ENCODE results near the gene RBM43. TPM values are rescaled to one million over a fixed set of nuclear protein-coding genes. Genes with fewer than 3 reads are reported as not detected.

Gene RBM43
- total RNA-seq, 1 donor = 13.3 TPM

GRCh38 chr2:151282401-151282800, 20.7 kb upstream of the RBM43 start:
- Histone ChIP-seq H3K9me3 (ENCODE audit: low read depth, low read length) (no peaks in the 10 kb centered on the region), H3K4me3 (ENCODE audit: low read length) (no peak overlapping the region), H3K4me1 (ENCODE audit: insufficient read depth, low read length) (peaks cover 16% of the 10 kb centered on the region), H3K27me3 (ENCODE audit: insufficient read depth, low read length) (no peaks in the 10 kb centered on the region)

- H3K27me3 ChIP-seq (ENCODE audit: insufficient read depth, low read length) = no peaks in the 10 kb centered on the region
- no peaks in the 10 kb centered on the region for H3K9me3 ChIP-seq (ENCODE audit: low read depth, low read length)
- no peaks in the 10 kb centered on the region for H3K4me1 ChIP-seq (ENCODE audit: insufficient read depth, low read length)
- H3K4me3 ChIP-seq (ENCODE audit: low read length) = no peak overlapping the region
Measured at GRCh38 chr2:151280271-151280670, 18.6 kb upstream of the RBM43 start.

GRCh38 chr2:151278487-151278886, 16.8 kb upstream of the RBM43 start:
- H3K4me1 ChIP-seq (ENCODE audit: insufficient read depth, low read length) = no peaks in the 10 kb centered on the region
- no peak overlapping the region for H3K4me3 ChIP-seq (ENCODE audit: low read length)
- no peaks in the 10 kb centered on the region for H3K9me3 ChIP-seq (ENCODE audit: low read depth, low read length)
- H3K27me3 ChIP-seq (ENCODE audit: insufficient read depth, low read length) = no peaks in the 10 kb centered on the region

GRCh38 chr2:151277067-151277466, 15.4 kb upstream of the RBM43 start:
- H3K9me3 ChIP-seq (ENCODE audit: low read depth, low read length) = no peaks in the 10 kb centered on the region
- H3K4me3 ChIP-seq (ENCODE audit: low read length) = no peak overlapping the region
- H3K4me1 ChIP-seq (ENCODE audit: insufficient read depth, low read length) = no peaks in the 10 kb centered on the region
- H3K27me3 ChIP-seq (ENCODE audit: insufficient read depth, low read length) = no peaks in the 10 kb centered on the region

GRCh38 chr2:151275291-151275690, 13.6 kb upstream of the RBM43 start:
- H3K4me1 ChIP-seq (ENCODE audit: insufficient read depth, low read length) = no peaks in the 10 kb centered on the region
- no peaks in the 10 kb centered on the region for H3K9me3 ChIP-seq (ENCODE audit: low read depth, low read length)
- no peak overlapping the region for H3K4me3 ChIP-seq (ENCODE audit: low read length)
- H3K27me3 ChIP-seq (ENCODE audit: insufficient read depth, low read length) = no peaks in the 10 kb centered on the region

- Histone ChIP-seq H3K4me1 (ENCODE audit: insufficient read depth, low read length) (no peaks in the 10 kb centered on the region), H3K9me3 (ENCODE audit: low read depth, low read length) (no peaks in the 10 kb centered on the region), H3K4me3 (ENCODE audit: low read length) (no peak overlapping the region), H3K27me3 (ENCODE audit: insufficient read depth, low read length) (no peaks in the 10 kb centered on the region)
Measured at GRCh38 chr2:151271824-151272223, 10.2 kb upstream of the RBM43 start.

GRCh38 chr2:151269798-151270568, 8.3 kb upstream of the RBM43 start:
- no peaks in the 10 kb centered on the region for H3K9me3 ChIP-seq (ENCODE audit: low read depth, low read length)
- H3K4me3 ChIP-seq (ENCODE audit: low read length) = no peak overlapping the region
- no peaks in the 10 kb centered on the region for H3K27me3 ChIP-seq (ENCODE audit: insufficient read depth, low read length)
- H3K4me1 ChIP-seq (ENCODE audit: insufficient read depth, low read length) = no peaks in the 10 kb centered on the region

- Histone ChIP-seq H3K27me3 (ENCODE audit: insufficient read depth, low read length) (no peaks in the 10 kb centered on the region), H3K4me1 (ENCODE audit: insufficient read depth, low read length) (no peaks in the 10 kb centered on the region), H3K9me3 (ENCODE audit: low read depth, low read length) (no peaks in the 10 kb centered on the region), H3K4me3 (ENCODE audit: low read length) (no peak overlapping the region)
Measured at GRCh38 chr2:151268085-151268484, 6.4 kb upstream of the RBM43 start.

- Histone ChIP-seq H3K4me3 (ENCODE audit: low read length) (no peak overlapping the region), H3K27me3 (ENCODE audit: insufficient read depth, low read length) (no peaks in the 10 kb centered on the region), H3K9me3 (ENCODE audit: low read depth, low read length) (no peaks in the 10 kb centered on the region), H3K4me1 (ENCODE audit: insufficient read depth, low read length) (no peaks in the 10 kb centered on the region)
Measured at GRCh38 chr2:151267537-151267936, 5.9 kb upstream of the RBM43 start.

GRCh38 chr2:151265991-151266390, 4.3 kb upstream of the RBM43 start:
- Histone ChIP-seq H3K4me1 (ENCODE audit: insufficient read depth, low read length) (peaks cover 7% of the 10 kb centered on the region), H3K27me3 (ENCODE audit: insufficient read depth, low read length) (no peaks in the 10 kb centered on the region), H3K9me3 (ENCODE audit: low read depth, low read length) (no peaks in the 10 kb centered on the region), H3K4me3 (ENCODE audit: low read length) (no peak overlapping the region)

GRCh38 chr2:151264157-151264825, 2.6 kb upstream of the RBM43 start:
- Histone ChIP-seq H3K4me1 (ENCODE audit: insufficient read depth, low read length) (peaks cover 11% of the 10 kb centered on the region), H3K27me3 (ENCODE audit: insufficient read depth, low read length) (no peaks in the 10 kb centered on the region), H3K9me3 (ENCODE audit: low read depth, low read length) (no peaks in the 10 kb centered on the region), H3K4me3 (ENCODE audit: low read length) (no peak overlapping the region)

GRCh38 chr2:151262629-151263028, 966 bp upstream of the RBM43 start:
- H3K27me3 ChIP-seq (ENCODE audit: insufficient read depth, low read length) = no peaks in the 10 kb centered on the region
- no peak overlapping the region for H3K4me3 ChIP-seq (ENCODE audit: low read length)
- peaks cover 11% of the 10 kb centered on the region for H3K4me1 ChIP-seq (ENCODE audit: insufficient read depth, low read length)
- no peaks in the 10 kb centered on the region for H3K9me3 ChIP-seq (ENCODE audit: low read depth, low read length)

- no peaks in the 10 kb centered on the region for H3K9me3 ChIP-seq (ENCODE audit: low read depth, low read length)
- peaks cover 11% of the 10 kb centered on the region for H3K4me1 ChIP-seq (ENCODE audit: insufficient read depth, low read length)
- H3K4me3 ChIP-seq (ENCODE audit: low read length) = peak overlapping the region; percentile 93
- H3K27me3 ChIP-seq (ENCODE audit: insufficient read depth, low read length) = no peaks in the 10 kb centered on the region
Measured at GRCh38 chr2:151261977-151262291, 271 bp upstream of the RBM43 start.

GRCh38 chr2:151260573-151261230, 961 bp downstream of the RBM43 start:
- H3K4me1 ChIP-seq (ENCODE audit: insufficient read depth, low read length) = peaks cover 11% of the 10 kb centered on the region
- H3K27me3 ChIP-seq (ENCODE audit: insufficient read depth, low read length) = no peaks in the 10 kb centered on the region
- H3K4me3 ChIP-seq (ENCODE audit: low read length) = peak overlapping the region; percentile 93
- H3K9me3 ChIP-seq (ENCODE audit: low read depth, low read length) = no peaks in the 10 kb centered on the region

- no peaks in the 10 kb centered on the region for H3K9me3 ChIP-seq (ENCODE audit: low read depth, low read length)
- peaks cover 11% of the 10 kb centered on the region for H3K4me1 ChIP-seq (ENCODE audit: insufficient read depth, low read length)
- H3K4me3 ChIP-seq (ENCODE audit: low read length) = no peak overlapping the region
- H3K27me3 ChIP-seq (ENCODE audit: insufficient read depth, low read length) = no peaks in the 10 kb centered on the region
Measured at GRCh38 chr2:151258121-151258520, 3.5 kb downstream of the RBM43 start.
